Measurements from ENCODE around the gene PIH1D2.
A peak's percentile ranks its signal among the peaks of the same experiment; 100 is the strongest.
"Not testable (repeated sequence)": the region's sequence is repeated elsewhere in the genome, so short reads cannot be mapped to it uniquely, and the experiment has no call there.

The PIH1D2 gene, protein sequence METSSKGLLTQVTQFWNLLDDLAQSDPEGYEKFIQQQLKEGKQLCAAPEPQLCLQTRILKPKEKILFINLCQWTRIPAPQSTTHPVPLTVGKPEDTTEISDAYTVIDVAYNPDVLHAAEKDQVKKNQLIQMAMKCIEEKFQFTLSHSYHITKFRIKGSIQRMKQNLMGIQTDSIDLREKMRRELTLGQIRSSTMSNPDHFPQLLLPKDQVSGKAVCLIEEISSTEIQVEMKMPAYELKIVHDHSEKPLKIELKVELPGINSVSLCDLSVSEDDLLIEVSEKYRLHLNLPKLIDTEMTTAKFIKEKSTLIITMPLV

DNA sequence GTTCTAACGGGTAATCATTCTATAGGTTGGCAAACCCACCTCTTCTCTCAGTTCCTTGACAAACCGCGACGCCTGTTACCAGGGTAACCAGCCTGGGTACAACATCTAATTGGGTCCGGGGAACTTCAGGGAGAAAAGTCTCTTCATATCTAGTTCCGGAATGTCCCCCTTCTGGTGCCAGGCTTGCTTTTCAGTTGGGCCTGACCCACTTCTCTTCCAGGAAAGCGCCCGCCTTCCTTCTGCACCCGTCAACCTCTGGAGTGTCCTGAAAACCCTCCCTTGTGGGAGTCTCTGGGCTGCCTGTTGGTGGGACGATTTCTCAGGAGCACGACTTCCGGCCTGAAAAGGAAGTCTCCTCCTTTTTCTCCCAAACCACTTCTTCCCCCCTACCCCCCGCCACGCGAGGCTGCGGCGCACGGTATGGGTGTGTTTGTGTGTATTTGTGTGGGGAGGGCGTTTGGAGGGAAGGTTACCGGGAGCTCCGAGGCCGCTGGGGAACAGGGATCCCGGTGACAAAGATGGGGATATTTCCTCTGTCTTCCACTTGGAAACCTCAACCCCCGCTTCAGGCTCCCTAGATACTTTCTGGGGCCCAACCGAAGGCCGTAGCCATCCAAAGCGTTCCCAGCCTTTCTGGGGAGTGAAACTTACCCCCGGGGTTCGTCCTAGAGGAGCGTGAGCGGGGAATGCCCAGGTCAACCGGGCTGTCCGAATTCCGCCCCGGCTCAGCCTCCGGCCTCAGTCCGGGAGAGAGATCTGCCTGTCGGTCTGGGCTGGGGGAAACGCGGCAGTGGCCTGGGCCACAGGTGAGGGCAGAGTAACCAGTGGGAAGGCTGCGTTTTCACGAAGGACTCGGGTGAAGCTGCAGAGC, at the start of gene PIH1D2, which contains the start of gene NKAPD1:
TSS of gene PIH1D2 (minus strand) at position 77 of the 871 bp plus-strand sequence. CDS start 843 bp downstream, outside the sequence.
TSS of gene NKAPD1 (plus strand) at position 359 of the 871 bp plus-strand sequence. CDS start 1,276 bp downstream, outside the sequence.
- peak; percentile 75 for DNase-seq (ENCODE audit: low read depth)

- DNase-seq (ENCODE audit: low read depth), result no peak
These were observed 49.3 kb upstream of the PIH1D2 start for GRCh38 chr11:112123129-112123528.

GRCh38 chr11:112121981-112122615, 48.3 kb upstream of the PIH1D2 start:
- DNase-seq (ENCODE audit: low read depth), result no peak

DNA sequence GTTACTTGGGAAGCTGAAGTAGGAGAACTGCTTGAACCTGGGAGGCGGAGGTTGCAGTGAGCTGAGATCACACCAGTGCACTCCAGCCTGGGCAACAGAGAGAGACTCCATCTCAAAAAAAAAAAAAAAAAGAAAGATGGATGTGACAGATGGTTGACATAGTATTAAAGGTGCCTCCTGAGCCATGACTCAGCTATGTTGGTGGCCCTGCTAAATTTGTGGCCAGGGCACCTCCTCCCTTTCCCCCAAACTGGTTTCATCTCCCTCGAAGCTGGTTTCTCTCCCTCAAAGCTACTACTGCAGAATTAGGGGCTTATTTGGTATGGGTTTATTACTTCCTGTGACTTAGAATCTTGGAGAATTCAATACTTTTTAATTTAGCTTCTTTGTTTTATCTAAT, 44.4 kb upstream of the PIH1D2 start:
- no peak for DNase-seq (ENCODE audit: low read depth)

- no peak for DNase-seq (ENCODE audit: low read depth)
These were observed 41.6 kb upstream of the PIH1D2 start for GRCh38 chr11:112115386-112115785.

DNA sequence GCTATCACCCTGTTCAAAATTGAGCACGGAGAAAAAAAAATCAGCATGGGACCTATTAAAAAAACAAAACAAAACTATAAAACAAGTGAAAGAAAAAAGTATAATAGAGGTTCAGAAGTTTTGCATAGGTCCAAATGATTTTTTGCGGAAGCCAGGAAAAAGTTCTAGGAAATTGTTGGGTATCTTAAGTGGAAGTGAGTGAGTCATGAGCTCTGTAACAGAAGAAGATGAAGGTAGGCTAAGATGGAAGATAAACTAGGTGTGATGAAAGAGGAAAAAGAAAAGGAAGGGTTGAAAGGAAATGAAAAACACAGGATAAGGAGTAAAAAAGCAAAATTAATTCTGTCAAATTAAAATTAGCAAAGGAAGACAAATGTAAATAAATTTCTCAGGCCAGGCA, 40.6 kb upstream of the PIH1D2 start:
- DNase-seq (ENCODE audit: low read depth), result no peak

GRCh38 chr11:112113539-112114457, 40.0 kb upstream of the PIH1D2 start:
- DNase-seq (ENCODE audit: low read depth), result peak; percentile 38

- no peak for DNase-seq (ENCODE audit: low read depth)
These were observed 32.3 kb upstream of the PIH1D2 start for GRCh38 chr11:112106070-112106469.

GRCh38 chr11:112103446-112103845, 29.6 kb upstream of the PIH1D2 start:
- no peak for DNase-seq (ENCODE audit: low read depth)

DNA sequence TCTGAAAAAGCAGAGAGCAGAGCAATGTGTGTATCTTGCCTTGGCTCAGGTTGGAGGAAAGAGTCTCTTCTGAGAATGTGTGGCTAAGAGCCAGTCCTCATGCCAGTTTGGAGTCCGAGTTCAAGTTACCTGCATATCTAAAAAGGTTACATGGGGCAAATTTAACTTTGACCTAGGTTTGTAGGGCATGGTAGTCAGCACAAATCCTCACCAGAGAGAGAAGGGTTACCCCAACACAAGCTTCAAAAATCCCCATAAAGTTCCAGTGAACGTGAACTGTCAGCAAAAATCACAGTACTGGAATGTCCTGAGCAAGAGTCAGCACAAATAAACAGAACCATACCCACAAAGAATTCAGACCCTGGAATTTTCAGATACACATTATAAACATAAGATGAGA, 26.6 kb upstream of the PIH1D2 start:
- no peak for DNase-seq (ENCODE audit: low read depth)

DNA sequence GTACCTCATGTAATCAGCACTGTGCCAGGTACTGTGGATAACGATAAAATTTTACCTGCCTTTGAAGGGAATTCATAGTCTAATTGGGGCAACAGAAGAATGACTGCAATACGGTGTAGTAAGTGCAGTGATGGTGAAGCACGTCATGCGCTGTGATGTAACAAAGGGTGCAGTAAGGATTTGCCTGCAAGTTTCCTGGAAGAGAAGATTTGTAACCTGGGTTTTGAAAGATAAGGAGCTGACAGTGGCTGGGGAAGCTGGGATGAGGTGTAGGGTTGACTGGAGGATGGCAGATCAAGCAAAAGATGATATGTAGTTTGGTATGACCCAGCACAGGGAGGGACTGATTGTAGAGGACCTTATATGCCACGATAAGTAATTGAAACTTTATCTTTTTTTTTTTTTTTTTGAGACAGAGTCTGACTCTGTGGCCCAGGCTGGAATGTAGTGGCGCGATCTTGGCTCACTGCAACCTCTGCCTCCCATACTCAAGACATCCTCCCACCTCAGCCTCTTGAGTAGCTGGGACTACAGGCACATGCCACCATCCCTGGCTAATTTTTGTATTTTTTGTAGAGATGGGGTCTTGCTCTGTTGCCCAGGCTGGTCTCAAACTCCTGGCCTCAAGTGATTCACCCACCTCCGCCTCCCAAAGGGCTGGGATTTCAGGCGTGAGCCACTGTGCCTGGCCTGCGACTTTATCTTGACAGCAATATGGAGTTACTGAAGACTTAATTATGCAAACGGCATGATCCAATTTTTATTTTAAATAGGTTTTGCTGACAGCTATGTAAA, 24.1 kb upstream of the PIH1D2 start:
- no peak for DNase-seq (ENCODE audit: low read depth)

- no peak for DNase-seq (ENCODE audit: low read depth)
These were observed 22.4 kb upstream of the PIH1D2 start for GRCh38 chr11:112096194-112096593.

- DNase-seq (ENCODE audit: low read depth), result not testable (repeated sequence)
These were observed 21.5 kb upstream of the PIH1D2 start for GRCh38 chr11:112095302-112095701.

DNA sequence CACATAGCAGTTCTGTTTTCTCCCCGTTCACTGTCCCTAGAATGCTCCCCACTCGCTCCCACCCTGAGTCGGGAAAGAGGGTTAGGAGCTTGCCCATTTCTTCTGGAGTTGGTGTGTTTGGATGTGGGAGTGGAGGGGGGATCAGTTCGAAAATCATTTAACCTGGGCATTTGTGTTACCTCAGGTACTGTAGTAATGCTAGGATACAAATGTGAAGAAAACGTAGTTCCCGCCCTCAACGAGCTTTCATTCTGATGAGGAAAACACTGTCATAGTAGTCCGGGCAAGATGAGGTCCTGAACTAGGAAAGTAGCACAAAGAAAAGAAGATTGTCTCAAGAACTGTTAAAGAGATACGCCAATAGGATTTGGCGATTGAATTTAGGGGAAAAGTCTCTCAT, 13.4 kb upstream of the PIH1D2 start:
- no peak for DNase-seq (ENCODE audit: low read depth)

- peak; percentile 96 for DNase-seq (ENCODE audit: low read depth)
These were observed 12.8 kb upstream of the PIH1D2 start, which contains the start of the genes SDHD and TIMM8B for GRCh38 chr11:112086422-112087191. TSS of gene SDHD (plus strand) at chr11:112086873. CDS start at chr11:112086908, 35 bp downstream. TSS of gene TIMM8B (minus strand) at chr11:112086756. CDS start at chr11:112086723, 33 bp downstream.

- DNase-seq (ENCODE audit: low read depth), result peak; percentile 7
These were observed 12.1 kb upstream of the PIH1D2 start for GRCh38 chr11:112085822-112086421.

GRCh38 chr11:112082729-112083128, 8.9 kb upstream of the PIH1D2 start:
- DNase-seq (ENCODE audit: low read depth), result peak; percentile 70

GRCh38 chr11:112062923-112063322, 10.9 kb downstream of the PIH1D2 start:
- no peak for DNase-seq (ENCODE audit: low read depth)

GRCh38 chr11:112058103-112058502, 15.7 kb downstream of the PIH1D2 start:
- no peak for DNase-seq (ENCODE audit: low read depth)
